HL-60 (cell line): Measurements from ENCODE around the gene ATXN3L.

Source experiments
- DNase-seq, 2 experiments: peaks; one replicate each; pipeline ENCODE4 v3.0.0-alpha.2; 2010 to 2020; ENCODE audit warnings: low read depth in 1 of 2, low spot score in 1 of 2
- H3K27ac ChIP-seq: fragments of 250-450 bp; sonication (Bioruptor Pico); replicated peaks from 2 replicates; pipeline ENCODE4 v1.5.1; 2020; ENCODE audit warnings: mild to moderate bottlenecking, moderate library complexity
- H3K27me3 ChIP-seq: fragments of 250-450 bp; sonication (Bioruptor Pico); 2 replicates; pipeline ENCODE4 v1.5.1; 2021; ENCODE audit warnings: mild to moderate bottlenecking, moderate library complexity; ENCODE audit not compliant: insufficient read depth, poor library complexity, severe bottlenecking
- H3K4me3 ChIP-seq: replicated peaks from 2 replicates; pipeline ENCODE4 v1.5.1; 2011; ENCODE audit warnings: mild to moderate bottlenecking, control low read depth, low read length; ENCODE audit not compliant: insufficient read depth
- GABPA ChIP-seq: IDR thresholded peaks from 2 replicates; pipeline ENCODE4 v1.6.1; 2012; ENCODE audit warnings: low read depth
- POLR2AphosphoS5 ChIP-seq: IDR thresholded peaks from 2 replicates; pipeline ENCODE4 v1.6.1; 2012; ENCODE audit warnings: low read depth
- SPI1 ChIP-seq: IDR thresholded peaks from 2 replicates; pipeline ENCODE4 v1.6.1; 2012; ENCODE audit warnings: low read depth, mild to moderate bottlenecking, borderline replicate concordance
- TF ChIP-seq, protein P1 (sequence below): IDR thresholded peaks from 2 replicates; pipeline ENCODE4 v1.6.1; 2012; ENCODE audit warnings: low read depth; ENCODE audit not compliant: insufficient replicate concordance
- TF ChIP-seq, protein P2 (sequence below): IDR thresholded peaks from one replicate; pipeline ENCODE4 v1.5.1; 2011; ENCODE audit warnings: low read length, control low read depth, inconsistent platforms; ENCODE audit not compliant: insufficient read depth

The ATXN3L gene

DNA sequence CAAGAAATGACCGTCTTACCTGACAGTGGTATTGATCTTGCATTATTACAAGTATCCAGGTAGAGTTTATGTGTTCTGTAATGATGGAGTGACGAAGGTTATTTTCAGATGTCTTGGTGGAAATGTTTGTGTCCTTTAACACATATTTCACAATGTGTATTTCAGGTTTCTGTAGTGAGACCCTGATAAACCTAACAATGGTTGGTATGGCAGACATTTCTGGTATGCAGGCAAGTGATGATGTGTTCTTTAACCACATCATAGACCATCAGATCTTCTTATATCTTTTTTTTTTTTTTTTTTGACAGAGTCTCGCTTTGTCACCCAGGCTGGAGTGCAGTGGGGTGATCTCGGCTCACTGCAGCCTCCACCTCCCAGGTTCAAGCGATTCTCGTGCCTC lies 14.6 kb upstream of the ATXN3L start:
- Histone ChIP-seq H3K27me3 (no peaks in the 10 kb centered on the region), H3K27ac (no peak overlapping the region), H3K4me3 (no peak overlapping the region)
- TF ChIP-seq POLR2AphosphoS5 (no peak), SPI1 (no peak), GABPA (no peak)
- TF ChIP-seq, protein P1, sequence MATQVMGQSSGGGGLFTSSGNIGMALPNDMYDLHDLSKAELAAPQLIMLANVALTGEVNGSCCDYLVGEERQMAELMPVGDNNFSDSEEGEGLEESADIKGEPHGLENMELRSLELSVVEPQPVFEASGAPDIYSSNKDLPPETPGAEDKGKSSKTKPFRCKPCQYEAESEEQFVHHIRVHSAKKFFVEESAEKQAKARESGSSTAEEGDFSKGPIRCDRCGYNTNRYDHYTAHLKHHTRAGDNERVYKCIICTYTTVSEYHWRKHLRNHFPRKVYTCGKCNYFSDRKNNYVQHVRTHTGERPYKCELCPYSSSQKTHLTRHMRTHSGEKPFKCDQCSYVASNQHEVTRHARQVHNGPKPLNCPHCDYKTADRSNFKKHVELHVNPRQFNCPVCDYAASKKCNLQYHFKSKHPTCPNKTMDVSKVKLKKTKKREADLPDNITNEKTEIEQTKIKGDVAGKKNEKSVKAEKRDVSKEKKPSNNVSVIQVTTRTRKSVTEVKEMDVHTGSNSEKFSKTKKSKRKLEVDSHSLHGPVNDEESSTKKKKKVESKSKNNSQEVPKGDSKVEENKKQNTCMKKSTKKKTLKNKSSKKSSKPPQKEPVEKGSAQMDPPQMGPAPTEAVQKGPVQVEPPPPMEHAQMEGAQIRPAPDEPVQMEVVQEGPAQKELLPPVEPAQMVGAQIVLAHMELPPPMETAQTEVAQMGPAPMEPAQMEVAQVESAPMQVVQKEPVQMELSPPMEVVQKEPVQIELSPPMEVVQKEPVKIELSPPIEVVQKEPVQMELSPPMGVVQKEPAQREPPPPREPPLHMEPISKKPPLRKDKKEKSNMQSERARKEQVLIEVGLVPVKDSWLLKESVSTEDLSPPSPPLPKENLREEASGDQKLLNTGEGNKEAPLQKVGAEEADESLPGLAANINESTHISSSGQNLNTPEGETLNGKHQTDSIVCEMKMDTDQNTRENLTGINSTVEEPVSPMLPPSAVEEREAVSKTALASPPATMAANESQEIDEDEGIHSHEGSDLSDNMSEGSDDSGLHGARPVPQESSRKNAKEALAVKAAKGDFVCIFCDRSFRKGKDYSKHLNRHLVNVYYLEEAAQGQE = no peak
- TF ChIP-seq, protein P2, sequence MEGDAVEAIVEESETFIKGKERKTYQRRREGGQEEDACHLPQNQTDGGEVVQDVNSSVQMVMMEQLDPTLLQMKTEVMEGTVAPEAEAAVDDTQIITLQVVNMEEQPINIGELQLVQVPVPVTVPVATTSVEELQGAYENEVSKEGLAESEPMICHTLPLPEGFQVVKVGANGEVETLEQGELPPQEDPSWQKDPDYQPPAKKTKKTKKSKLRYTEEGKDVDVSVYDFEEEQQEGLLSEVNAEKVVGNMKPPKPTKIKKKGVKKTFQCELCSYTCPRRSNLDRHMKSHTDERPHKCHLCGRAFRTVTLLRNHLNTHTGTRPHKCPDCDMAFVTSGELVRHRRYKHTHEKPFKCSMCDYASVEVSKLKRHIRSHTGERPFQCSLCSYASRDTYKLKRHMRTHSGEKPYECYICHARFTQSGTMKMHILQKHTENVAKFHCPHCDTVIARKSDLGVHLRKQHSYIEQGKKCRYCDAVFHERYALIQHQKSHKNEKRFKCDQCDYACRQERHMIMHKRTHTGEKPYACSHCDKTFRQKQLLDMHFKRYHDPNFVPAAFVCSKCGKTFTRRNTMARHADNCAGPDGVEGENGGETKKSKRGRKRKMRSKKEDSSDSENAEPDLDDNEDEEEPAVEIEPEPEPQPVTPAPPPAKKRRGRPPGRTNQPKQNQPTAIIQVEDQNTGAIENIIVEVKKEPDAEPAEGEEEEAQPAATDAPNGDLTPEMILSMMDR = no peak
- DNase-seq = no peak

DNA sequence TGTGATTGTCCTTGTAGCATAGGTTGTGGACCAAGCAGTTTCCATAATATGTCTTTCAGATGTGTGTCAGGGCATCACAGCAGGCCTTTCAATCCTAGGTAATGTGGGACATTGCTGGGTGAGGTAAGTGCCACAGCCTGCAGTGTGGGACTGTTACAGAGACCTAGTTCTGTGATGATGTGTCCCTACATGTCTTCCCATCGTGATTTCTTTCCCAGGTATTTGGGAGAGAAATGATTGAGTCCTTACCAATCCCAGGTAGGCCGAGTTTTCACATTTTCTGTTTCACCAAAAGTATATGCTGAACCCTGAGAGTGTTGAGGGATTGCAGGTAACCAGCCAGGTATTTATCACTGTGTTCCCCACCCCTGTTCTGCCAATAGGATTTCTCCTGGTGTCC lies 10.6 kb upstream of the ATXN3L start:
- DNase-seq = no peak
- TF ChIP-seq, protein P2 = no peak
- TF ChIP-seq, protein P1 = no peak
- no peak overlapping the region for H3K27ac ChIP-seq
- H3K4me3 ChIP-seq = no peak overlapping the region
- H3K27me3 ChIP-seq = peaks cover 3% of the 10 kb centered on the region

DNA sequence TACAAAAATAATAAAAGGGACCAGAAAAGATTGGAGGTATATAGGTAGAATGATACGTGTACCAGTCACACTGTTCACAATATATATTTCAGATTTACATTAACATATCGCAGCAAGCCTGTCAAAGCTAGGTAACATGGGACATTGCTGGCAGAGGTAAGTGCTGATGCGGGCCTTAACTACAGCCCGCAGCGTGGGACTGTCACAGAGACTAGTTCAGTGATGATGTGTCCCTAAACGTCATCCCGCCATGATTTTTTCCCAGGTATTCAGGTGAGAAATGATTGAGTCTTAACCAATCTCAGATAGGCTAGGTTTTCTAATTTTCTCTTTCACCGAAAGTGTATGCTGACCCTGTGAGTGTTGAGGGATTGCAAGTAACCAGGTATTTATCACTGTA lies 7.8 kb upstream of the ATXN3L start:
- Histone ChIP-seq H3K27ac (no peak overlapping the region), H3K27me3 (peaks cover 3% of the 10 kb centered on the region), H3K4me3 (no peak overlapping the region)
- TF ChIP-seq, protein P2 = no peak
- TF ChIP-seq SPI1 = no peak
- TF ChIP-seq, protein P1 = no peak
- TF ChIP-seq POLR2AphosphoS5 = no peak
- no peak for TF ChIP-seq GABPA
- DNase-seq = no peak
